Activated naive CD4-positive, alpha-beta T cell (primary cell): ENCODE data around the gene MUL1.

ENCODE experiments used
- DNase-seq, 4 experiments: peaks; one replicate each; lab custom pipeline; 2025; lab: John Stamatoyannopoulos, UW

The MUL1 gene

GRCh38 chr1:20470194-20470593, 37.8 kb downstream of the MUL1 start:
- DNase-seq = no peak

- no peak for DNase-seq
These were observed 38.4 kb downstream of the MUL1 start for GRCh38 chr1:20469406-20470076.

- no peak for DNase-seq
These were observed 41.7 kb downstream of the MUL1 start for GRCh38 chr1:20466273-20466672.

GRCh38 chr1:20465187-20465586, 42.8 kb downstream of the MUL1 start:
- DNase-seq = no peak

GRCh38 chr1:20463502-20463901, 44.4 kb downstream of the MUL1 start:
- DNase-seq = no peak

GRCh38 chr1:20462397-20462796, 45.6 kb downstream of the MUL1 start:
- no peak for DNase-seq

GRCh38 chr1:20458717-20459116, 49.2 kb downstream of the MUL1 start:
- no peak for DNase-seq

- DNase-seq = no peak
These were observed 53.9 kb downstream of the MUL1 start for GRCh38 chr1:20454004-20454403.

- DNase-seq = no peak
These were observed 58.1 kb downstream of the MUL1 start for GRCh38 chr1:20449735-20450311.
